ENCODE data around the gene DSTN.

Gene DSTN

DNA sequence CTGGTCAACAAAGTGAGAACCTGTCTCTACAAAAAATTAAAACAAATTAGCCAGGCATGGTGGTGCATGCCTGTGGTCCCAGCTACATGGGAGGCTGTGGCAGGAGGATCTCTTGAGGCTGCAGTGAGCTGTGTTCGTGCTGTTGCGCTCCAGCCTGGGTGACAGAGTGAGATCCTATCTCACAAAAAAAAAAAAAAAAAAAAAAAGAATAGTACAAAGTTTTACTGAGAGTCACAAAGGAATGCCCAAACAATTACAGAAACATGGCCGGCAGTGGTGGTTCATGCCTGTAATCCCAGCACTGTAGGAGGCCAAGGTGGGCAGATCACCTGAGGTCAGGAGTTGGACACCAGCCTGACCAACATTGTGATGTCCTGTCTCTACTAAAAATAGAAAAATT is 14.8 kb upstream of the DSTN start:
- no peak for DNase-seq

DNA sequence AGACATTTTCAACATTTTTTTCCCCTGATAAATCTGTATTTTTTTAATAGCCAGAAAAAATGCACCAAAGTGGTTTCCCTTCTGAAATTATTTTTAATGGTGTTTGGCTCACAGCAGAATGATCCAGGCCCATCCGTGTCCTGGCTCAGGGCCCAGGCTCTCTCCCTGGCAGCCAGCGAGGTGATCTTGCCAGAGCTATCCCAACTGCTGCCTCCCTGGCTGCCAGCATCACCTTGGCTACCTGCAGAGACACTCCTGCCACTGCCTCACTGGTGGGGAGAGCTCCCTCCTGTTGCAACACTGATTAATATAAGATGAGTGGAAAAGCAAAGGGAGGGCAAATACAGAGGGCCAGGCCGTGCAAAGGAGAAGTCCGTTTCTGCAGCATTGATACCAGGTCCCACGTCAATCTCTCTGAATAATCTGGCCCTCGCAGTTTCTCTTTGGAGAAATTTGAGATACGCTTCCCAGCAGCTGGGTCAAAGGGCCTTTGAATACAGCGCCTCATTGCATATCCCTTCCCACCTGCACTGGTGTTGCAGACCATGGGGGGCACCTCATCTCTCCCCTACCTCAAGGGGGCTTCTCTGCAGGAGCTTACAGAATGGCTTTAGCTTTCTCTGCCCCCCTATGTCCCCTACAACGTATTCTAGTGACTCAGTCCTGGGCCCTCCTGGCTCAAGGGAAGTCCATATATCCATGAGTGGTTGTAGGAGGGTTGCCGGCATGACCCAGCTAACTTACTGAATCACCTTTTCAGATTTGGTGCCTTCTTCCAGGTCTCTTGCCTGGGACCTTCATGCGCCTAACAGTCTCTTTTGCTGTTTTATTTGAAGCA is 12.8 kb upstream of the DSTN start:
- DNase-seq, result no peak

DNA sequence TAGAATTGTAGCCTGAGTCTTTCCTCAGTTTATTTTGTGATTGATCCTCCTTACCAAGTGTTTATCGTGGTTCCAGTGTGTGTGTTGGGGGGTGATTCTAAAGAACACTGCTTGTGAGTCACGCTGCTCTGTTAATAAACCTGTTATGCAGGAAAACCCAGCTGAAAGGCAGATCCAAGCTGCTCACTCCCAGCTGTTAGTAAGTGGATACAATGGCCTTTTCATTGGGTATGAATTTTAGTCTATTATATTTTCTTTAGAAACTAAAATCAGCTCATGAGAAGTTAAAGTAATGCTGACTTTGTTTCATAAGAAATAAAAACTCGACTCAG is 12.2 kb upstream of the DSTN start:
- no peak for DNase-seq

DNA sequence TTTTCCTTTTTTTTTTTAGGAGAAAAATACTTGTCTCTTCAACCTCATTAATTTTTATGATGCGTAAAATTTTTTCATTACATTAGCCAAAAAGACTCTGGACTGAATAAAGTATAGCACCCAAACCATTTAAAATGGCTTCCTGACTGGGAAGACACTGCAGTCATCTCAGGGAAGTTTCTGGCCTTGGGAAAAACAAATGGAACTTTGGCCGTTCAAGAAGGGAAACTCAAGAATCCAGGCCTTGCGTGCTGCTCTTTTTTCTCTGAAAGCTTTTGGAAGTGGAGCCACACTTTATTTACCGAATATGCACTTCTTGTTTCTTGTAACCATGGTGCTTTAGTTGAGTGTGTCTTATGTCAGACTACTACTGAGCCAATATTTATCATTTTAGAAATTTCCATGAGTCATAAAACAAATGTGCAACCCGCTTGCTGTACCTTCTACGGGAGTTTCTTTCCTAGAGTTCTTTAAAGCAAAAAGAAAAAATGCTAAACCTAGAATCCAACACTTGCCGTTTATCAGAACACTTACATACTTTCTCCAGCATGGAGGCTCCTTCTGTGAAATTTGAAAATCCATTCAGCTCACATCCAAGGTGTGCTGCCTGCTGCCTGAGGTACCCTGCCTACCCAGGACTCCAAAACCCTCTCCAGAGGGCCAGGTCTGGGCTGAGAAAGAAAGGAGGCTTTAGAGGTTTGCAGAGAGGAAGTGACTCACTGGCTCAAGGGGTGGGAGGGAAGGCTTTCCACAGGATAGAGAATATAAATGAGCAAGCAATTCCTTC is 11.5 kb upstream of the DSTN start:
- DNase-seq, result no peak

GRCh38 chr20:17558941-17559304 is 11.0 kb upstream of the DSTN start:
- DNase-seq, result no peak

- no peak for DNase-seq
Measured at GRCh38 chr20:17559338-17559737, 10.5 kb upstream of the DSTN start.

DNA sequence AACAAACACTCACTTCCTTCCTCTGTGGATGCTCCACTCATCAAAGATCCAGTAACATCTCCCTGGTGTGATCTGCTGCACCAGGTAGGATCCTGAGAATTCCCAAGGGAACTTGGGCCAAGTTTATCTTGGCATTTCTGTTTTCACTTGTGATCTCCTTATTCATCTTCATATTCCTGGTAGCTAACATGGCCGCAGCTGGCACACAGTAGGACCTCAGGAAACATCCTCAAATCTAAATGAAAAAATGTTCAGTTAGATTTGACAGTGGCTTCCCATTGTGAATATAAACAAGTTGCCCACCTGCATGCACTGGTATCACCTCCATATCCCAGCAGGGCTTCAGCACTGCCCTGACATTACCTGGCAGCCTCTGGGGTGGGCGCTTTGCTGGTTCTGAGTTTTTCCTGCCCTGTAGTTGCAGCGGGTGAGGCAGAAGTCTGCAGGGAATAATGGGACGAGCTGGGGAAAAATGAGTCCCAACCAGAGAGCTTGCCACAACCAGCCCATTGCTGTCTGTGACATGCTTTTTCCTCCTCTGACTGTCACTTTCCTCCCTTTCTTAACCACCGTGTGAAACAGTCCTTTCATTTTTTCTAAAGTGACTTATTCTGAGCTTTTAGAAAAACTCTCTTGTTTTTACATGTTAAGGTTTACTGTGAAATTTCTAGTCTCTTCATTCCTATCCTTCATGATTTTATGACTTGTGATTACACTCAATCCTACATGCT is 9.4 kb upstream of the DSTN start:
- no peak for DNase-seq

GRCh38 chr20:17562804-17563305 is 7.0 kb upstream of the DSTN start:
- no peak for DNase-seq

DNA sequence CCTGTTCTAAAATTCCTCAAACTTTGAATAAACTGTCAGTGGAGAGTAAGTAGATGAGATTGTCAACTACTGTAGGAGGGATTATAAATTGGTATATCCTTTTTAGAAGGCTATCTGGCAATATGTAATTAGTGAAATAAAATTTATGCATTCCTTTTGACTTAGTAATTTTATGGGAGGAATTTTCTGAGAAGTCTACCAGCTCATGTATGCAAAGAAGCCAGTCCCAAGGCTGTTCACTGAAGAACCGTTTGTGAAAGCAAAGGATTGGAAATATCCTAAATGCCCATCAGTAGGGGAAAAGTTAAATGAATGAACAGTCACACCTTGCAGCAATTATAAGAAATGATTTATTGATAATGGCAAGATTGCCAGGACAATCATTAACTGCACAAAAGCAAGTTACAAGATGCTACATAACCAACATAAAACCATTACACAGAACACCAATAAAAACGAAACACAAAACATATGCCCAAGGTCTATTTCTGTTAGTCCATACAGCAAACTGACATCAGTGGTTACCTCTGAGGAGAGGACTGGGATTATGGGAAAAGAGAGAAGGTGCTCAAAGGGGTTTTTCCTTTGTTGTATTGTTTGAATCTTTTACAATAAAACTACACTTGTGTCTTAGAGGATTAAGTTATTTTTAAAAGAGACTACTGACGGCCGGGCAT is 4.6 kb upstream of the DSTN start:
- no peak for DNase-seq

GRCh38 chr20:17566345-17566744 is 3.5 kb upstream of the DSTN start:
- DNase-seq, result no peak

DNA sequence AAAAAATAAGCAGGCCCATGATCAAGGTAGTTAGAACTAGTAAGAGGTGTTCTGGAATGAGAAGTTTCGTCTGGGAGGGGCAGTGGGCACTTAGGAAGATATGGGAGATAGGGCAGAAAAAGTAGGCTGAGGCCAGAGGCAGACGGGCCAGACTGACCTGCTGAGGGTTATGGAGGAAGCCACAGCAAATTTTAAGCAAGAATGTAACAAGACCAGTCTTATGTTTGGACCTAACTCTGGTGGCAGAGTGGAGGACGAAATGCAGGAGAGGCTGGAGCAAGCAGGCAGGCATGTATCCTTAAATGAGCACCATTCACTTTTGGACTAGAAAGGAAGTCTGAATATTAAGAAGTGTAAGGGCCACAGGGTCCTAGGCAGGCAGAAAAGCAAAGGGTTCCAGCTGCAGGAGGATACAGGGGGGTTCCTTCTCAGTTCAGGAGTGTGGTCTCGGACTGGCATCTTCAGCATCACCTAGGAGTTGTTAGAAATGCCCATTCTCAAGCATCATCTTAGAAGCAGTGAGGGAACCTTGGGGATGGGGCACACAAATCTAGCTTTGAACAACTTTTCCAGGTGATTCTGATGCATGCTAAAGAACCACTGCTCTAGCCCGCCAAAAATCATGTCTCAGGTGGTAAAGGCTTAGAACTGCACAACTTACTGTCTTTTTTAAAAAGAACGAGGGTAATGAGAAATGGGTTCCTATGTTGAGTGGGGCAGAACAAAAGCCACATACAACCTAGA is 1.7 kb upstream of the DSTN start:
- no peak for DNase-seq

- peak; percentile 12 for DNase-seq
Measured at GRCh38 chr20:17568972-17569521, 828 bp upstream of the DSTN start.

GRCh38 chr20:17570347-17571152 is 675 bp downstream of the DSTN start:
- peak; percentile 12 for DNase-seq

- no peak for DNase-seq
Measured at GRCh38 chr20:17571153-17571527, 1.3 kb downstream of the DSTN start.

GRCh38 chr20:17572034-17572638 is 2.3 kb downstream of the DSTN start:
- no peak for DNase-seq

DNA sequence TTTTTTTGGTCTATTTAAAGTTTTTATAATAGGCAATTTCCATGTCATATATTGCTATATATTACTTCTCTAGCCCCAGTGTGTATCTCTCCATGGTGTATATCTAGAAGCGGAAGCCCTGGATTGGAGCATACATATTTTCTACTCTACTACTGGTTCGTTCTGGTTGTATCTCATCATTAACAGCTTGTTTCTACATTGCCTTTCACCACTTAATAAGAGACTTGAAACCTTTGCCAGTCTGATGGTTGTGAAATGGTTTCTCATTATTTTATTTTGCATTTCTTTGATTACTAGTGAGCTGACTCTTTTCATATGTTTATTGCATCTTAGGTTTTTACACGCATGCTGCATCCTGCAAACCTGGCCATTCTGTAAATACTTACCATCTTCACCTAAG is 3.6 kb downstream of the DSTN start:
- no peak for DNase-seq

GRCh38 chr20:17576215-17576614 is 6.3 kb downstream of the DSTN start:
- DNase-seq, result no peak

DNA sequence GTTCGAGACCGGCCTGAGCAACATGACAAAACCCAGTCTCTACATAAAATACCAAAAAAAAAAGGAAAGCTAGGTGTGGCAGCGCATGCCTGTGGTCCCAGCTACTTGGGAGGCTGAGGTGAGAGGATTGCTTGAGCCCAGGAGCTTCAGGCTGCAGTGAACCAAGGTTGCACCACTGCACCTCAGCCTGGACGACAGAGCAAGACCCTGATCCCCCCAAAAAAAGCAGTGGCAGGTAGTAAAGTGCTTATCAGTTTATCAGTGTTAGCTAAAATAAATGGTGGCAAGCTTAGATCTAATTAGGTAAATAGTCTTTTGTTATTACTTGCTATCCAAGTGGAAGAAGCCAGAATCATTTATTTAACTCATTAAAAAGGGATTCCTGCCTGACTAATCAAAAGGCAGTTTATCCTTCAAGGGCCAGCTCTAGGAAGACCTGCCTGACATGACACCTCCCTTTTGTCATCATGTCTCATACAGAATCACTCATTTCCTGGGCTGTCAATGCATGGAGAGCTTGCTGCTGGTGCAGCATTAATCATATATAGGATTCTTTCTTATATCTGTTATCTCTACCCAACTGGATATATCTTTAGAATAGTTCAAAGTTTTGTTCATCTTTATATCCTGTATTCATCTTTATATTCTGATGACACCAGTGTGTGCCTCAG is 9.6 kb downstream of the DSTN start:
- DNase-seq, result no peak

DNA sequence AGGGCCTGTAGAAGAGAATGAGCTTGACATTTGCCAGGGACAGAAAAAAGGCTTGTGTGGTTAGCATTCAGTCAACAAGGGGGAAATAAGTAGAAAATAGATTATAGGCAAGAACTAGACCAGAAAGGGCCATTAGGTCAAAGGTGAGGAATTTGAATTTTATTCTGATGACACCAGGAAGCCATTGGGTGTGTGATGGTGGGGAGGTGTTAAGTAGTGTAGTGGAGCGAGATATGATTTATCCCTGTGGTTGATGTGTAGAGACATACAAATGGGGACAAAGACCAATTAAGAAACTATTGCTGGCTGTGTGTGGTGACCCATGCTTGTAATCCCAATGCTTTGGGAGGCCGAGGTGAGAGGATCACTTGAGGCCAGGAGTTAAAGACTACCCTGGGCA is 11.0 kb downstream of the DSTN start:
- no peak for DNase-seq

DNA sequence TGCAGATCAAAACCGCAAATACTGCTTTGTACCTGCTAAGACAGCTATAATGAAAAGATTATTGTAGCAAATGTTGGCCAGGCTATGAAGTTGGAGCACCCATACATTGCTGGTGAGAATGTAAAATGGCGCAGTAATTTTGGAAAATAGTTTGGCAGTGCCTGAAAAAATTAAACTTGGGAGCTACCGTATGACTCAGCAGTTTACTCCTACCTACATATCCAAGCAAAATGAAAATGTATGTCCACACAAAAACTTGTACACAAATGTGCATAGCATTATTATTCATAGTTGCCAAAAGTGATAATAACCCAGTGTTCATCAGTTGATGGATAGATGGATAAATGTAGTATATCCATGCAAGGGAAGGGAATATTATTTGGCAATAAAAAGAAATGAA is 13.3 kb downstream of the DSTN start:
- DNase-seq, result no peak
